Measurements from ENCODE around the gene TESMIN.

DNA sequence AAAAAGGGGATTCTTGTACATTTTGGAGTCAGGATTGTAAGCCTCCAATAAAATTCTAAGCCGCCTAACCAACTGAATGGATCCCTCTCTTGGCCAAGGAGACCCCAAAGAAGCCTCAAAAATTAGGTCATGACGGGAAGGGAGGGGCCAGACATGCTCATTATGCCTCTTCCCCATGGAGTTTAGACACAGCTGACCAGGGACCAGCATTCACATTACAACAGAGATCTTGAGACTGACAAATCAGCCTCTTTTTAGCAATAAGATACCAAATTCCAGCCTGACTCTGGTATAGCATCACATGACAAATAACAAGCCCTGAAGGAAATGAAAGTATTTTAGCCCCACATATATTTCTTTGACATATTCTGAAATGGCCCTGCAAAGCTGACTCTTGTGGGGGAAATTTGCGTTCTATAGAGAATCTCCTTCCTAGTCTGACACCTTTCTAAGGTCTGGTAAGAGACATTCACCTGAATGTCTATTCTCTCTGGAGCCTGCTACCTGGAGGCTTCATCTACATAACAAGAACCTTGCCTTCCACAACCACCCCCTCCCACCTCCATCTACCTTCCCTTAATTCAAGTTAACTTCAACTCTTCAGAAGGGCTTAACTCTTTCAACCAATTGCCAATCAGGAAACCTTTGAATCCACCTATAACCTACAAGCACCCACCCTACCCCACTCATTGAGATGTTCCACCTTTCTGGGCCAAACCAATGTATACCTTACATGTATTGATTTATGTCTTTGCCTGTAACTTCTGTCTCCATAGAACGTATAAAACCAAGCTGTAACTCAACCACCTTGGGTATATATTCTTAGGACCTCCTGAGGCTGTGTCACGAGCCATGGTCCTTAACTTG, 56.7 kb downstream of the TESMIN start:
- TF ChIP-seq, protein P1, sequence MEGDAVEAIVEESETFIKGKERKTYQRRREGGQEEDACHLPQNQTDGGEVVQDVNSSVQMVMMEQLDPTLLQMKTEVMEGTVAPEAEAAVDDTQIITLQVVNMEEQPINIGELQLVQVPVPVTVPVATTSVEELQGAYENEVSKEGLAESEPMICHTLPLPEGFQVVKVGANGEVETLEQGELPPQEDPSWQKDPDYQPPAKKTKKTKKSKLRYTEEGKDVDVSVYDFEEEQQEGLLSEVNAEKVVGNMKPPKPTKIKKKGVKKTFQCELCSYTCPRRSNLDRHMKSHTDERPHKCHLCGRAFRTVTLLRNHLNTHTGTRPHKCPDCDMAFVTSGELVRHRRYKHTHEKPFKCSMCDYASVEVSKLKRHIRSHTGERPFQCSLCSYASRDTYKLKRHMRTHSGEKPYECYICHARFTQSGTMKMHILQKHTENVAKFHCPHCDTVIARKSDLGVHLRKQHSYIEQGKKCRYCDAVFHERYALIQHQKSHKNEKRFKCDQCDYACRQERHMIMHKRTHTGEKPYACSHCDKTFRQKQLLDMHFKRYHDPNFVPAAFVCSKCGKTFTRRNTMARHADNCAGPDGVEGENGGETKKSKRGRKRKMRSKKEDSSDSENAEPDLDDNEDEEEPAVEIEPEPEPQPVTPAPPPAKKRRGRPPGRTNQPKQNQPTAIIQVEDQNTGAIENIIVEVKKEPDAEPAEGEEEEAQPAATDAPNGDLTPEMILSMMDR (IDR thresholded peaks at IDR 0.05; ENCODE audit: low read length), result no peak
- TF ChIP-seq EZH2phosphoT487 (IDR thresholded peaks at IDR 0.05; ENCODE audit: low read length) (no peak), EZH2 (optimal IDR thresholded peaks at IDR 0.05; ENCODE audit: low read depth, low read length) (no peak)
